Karpas-422 (cell line): ENCODE measurements around the gene DHCR7. TPM values are rescaled to one million over a fixed set of nuclear protein-coding genes. Genes with fewer than 3 reads are reported as not detected.
A peak's percentile ranks its signal among the peaks of the same experiment; 100 is the strongest.

Experiments used
- DNase-seq: peaks from one replicate; pipeline ENCODE4 v3.0.0-alpha.2; 2015
- H2AFZ ChIP-seq: fragments of 200-600 bp; sonication (generic); 2 replicates; pipeline ENCODE4 v1.6.1; 2014; ENCODE audit warnings: antibody characterized with exemption, low read length, mixed read lengths
- H3K27ac ChIP-seq: fragments of 200-600 bp; sonication (generic); 2 replicates; pipeline ENCODE4 v1.5.1; 2014; ENCODE audit warnings: mild to moderate bottlenecking, low read length, moderate library complexity
- H3K27me3 ChIP-seq: fragments of 200-600 bp; sonication (generic); 2 replicates; pipeline ENCODE4 v1.6.1; 2014; ENCODE audit warnings: low read length, mixed read lengths
- H3K36me3 ChIP-seq: fragments of 200-600 bp; sonication (generic); 2 replicates; pipeline ENCODE4 v1.6.1; 2014; ENCODE audit warnings: low read length, mixed read lengths; ENCODE audit not compliant: insufficient read depth
- H3K4me1 ChIP-seq: fragments of 200-600 bp; sonication (generic); 2 replicates; pipeline ENCODE4 v1.6.1; 2014; ENCODE audit warnings: mild to moderate bottlenecking, low read length, mixed read lengths
- H3K4me2 ChIP-seq: fragments of 200-600 bp; sonication (generic); 2 replicates; pipeline ENCODE4 v1.6.1; 2014; ENCODE audit warnings: low read length, low read depth, mild to moderate bottlenecking; ENCODE audit not compliant: poor library complexity, severe bottlenecking
- H3K4me3 ChIP-seq: fragments of 200-600 bp; sonication (generic); 2 replicates; pipeline ENCODE4 v1.5.1; 2014; ENCODE audit warnings: mild to moderate bottlenecking, antibody characterized with exemption, low read length, mixed read lengths
- H3K79me2 ChIP-seq: fragments of 200-600 bp; sonication (generic); 2 replicates; pipeline ENCODE4 v1.6.1; 2014; ENCODE audit warnings: mild to moderate bottlenecking, low read length, mixed read lengths
- H3K9ac ChIP-seq: fragments of 200-600 bp; sonication (generic); 2 replicates; pipeline ENCODE4 v1.6.0; 2014; ENCODE audit warnings: low read length
- H3K9me2 ChIP-seq: fragments of 200-600 bp; sonication (generic), shearing (Covaris generic); replicated peaks from 2 replicates; pipeline ENCODE4 v1.6.0; 2014; ENCODE audit warnings: mild to moderate bottlenecking, low read length, moderate library complexity; ENCODE audit not compliant: insufficient read depth
- H3K9me3 ChIP-seq: fragments of 300-700, 200-600 bp; sonication (generic); 2 replicates; pipeline ENCODE4 v1.6.1; 2014; ENCODE audit warnings: low read length, mixed read lengths
- H4K20me1 ChIP-seq: fragments of 200-600 bp; sonication (generic); 2 replicates; pipeline ENCODE4 v1.6.1; 2014; ENCODE audit warnings: mild to moderate bottlenecking, antibody characterized with exemption, low read length, low read depth; ENCODE audit not compliant: insufficient read depth
- small RNA-seq: library from RNA; depleted of rRNA; stranded (forward); fragments of <200 nt; gene quantifications from one replicate; pipeline ENCODE3, GENCODE V24; 2014
- total RNA-seq: library from RNA; depleted of rRNA; stranded (reverse); fragments of >200 nt; shearing (Covaris generic); gene quantifications from 2 replicates; pipeline ENCODE4 v1.2.3, GENCODE V29; 2014; ENCODE audit warnings: low replicate concordance; rRNA removed

Gene DHCR7
- total RNA-seq, 1 experiment from 2014 or later = 65.3 TPM

DNA sequence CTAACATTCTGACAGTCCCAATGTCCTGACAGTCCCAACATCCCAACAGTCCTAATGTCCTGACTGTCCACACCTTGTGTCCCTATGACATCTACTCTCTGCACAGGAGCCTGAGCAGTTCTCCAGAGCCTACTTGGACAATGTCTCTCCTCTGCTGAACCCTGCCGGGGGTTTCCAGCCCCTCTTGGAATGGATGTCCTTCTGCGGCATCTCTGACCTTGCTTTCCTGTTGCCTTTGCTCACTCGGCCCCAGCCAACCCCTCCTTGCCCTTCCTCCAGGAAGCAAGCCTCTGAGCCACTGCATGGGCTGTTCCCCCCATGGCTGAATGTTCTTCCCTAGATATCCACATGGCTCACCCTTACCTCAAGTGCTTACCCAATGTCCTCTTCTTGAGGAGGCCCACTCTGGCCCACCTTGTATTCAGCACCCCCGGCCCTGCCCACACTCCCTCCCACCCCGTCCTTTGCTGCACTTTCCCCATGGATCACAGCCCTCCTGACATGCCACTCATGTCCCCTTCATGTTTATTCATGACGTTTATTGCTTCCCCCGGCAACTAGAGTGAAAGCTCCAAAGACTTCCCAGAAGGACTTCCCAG is 59.5 kb downstream of the DHCR7 start:
- H3K4me3 ChIP-seq = no peak overlapping the region
- H3K4me2 ChIP-seq = no peak overlapping the region
- no peak overlapping the region for H3K27ac ChIP-seq
- H2AFZ ChIP-seq = no peak overlapping the region
- no peaks in the 10 kb centered on the region for H3K9me3 ChIP-seq
- H3K9ac ChIP-seq = no peak overlapping the region
- H3K4me1 ChIP-seq = peaks cover 5% of the 10 kb centered on the region
- no peaks in the 10 kb centered on the region for H3K79me2 ChIP-seq
- H3K9me2 ChIP-seq = no peaks in the 10 kb centered on the region
- no peaks in the 10 kb centered on the region for H3K27me3 ChIP-seq
- peak; percentile 50 for DNase-seq
- no peaks in the 10 kb centered on the region for H4K20me1 ChIP-seq
- no peaks in the 10 kb centered on the region for H3K36me3 ChIP-seq

DNA sequence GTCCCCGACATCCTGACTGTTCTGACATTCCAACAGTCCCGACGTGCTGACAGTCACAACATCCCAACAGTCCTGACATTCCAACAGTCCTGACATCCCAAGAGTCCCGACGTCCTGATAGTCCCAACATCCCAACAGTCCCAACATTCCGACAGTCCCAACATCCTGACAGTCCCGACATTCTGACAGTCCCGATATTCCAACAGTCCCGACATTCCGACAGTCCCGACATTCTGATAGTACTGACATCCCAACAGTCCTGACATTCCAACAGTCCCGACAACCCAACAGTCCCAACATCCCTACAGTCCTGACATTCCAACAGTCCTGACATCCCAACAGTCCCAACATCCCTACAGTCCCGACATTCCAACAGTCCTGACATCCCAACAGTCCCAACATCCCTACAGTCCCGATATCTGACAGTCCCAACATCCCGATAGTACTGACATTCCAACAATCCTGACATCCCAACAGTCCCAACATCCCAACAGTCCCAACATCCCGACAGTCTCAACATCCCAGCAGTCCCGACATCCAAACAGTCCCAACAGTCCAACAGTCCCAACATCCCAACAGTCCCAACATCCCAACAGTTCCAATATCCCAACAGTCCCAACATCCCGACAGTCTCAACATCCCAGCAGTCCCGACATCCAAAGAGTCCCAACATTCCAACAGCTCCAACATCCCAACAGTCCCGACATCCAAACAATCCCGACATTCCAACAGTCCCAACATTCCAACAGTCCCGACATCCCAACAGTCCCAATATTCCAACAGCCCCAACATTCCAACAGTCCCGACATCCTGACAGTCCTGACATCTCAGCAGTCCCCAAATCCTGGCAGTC is 60.2 kb downstream of the DHCR7 start:
- Histone ChIP-seq H3K4me3 (no peak overlapping the region), H2AFZ (no peak overlapping the region), H3K4me1 (peaks cover 12% of the 10 kb centered on the region), H3K4me2 (no peak overlapping the region), H3K27ac (no peak overlapping the region), H3K79me2 (no peaks in the 10 kb centered on the region), H3K27me3 (no peaks in the 10 kb centered on the region), H3K9me2 (no peaks in the 10 kb centered on the region), H3K9ac (no peak overlapping the region), H4K20me1 (no peaks in the 10 kb centered on the region), H3K36me3 (no peaks in the 10 kb centered on the region), H3K9me3 (no peaks in the 10 kb centered on the region)
- DNase-seq = no peak

DNA sequence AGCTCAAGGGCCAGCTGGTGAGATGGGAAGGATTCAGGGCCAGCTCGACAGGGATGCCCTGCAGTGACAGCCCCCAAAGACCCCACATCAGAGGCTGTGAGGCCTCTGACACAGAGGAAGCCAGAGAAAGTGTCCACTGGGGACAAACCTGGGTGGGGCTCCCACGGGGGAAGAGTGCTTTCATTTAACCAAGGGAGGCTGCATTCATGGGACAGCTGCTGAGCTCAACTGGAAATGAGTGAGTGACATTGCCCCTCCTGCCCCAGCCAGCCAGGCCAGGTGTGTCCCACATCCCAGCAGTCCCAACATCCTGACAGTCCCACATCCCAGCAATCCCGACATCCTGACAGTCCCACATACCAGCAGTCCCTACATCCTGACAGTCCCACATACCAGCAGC is 61.0 kb downstream of the DHCR7 start:
- Histone ChIP-seq H3K4me1 (peaks cover 12% of the 10 kb centered on the region), H2AFZ (no peak overlapping the region), H3K27ac (no peak overlapping the region), H3K9me2 (no peaks in the 10 kb centered on the region), H3K4me3 (no peak overlapping the region), H4K20me1 (no peaks in the 10 kb centered on the region), H3K4me2 (no peak overlapping the region), H3K9ac (no peak overlapping the region), H3K79me2 (no peaks in the 10 kb centered on the region), H3K36me3 (no peaks in the 10 kb centered on the region), H3K9me3 (no peaks in the 10 kb centered on the region), H3K27me3 (no peaks in the 10 kb centered on the region)
- DNase-seq = no peak

DNA sequence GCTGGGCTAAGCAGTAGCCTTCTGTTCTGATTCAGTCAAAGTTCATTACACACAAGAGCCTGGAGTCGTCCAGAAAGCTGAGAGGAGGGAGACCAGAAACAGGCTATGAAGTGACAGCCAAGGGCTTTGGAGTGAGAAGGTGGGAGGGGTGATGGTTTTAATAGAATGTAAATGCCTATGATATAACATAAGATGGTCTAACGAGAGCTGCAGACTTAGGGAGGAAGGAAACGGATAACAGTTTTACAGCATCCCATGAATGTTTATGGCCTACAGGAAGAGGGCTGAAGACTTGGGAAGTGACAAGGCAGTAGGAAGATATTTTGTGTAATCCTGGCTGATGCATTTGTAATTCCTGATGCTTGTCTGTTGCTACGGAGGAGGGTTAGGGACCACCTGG is 62.0 kb downstream of the DHCR7 start:
- Histone ChIP-seq H3K4me1 (peaks cover 12% of the 10 kb centered on the region), H4K20me1 (no peaks in the 10 kb centered on the region)
- no peak for DNase-seq

DNA sequence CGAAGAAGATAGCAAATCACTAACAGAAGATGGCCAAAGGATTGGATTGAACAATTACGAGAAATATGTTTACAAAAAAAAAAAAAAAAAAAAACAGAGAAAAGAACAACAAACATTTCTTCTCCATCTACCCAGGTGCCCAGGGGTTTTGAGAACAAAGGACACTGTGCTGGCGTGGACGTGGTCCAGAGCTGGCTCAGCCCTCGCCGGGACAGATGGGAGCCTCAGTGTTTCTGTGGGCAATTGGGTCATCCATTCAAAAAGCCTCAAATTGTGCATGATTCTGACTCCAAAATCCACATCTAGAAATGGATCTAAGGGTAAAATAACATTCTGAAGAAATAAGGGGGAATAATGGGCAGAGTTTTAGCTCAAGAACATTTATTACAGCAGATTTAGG is 63.1 kb downstream of the DHCR7 start:
- DNase-seq = no peak
- no peaks in the 10 kb centered on the region for H3K9me3 ChIP-seq
- H3K4me2 ChIP-seq = no peak overlapping the region
- no peaks in the 10 kb centered on the region for H4K20me1 ChIP-seq
- H3K4me1 ChIP-seq = peaks cover 12% of the 10 kb centered on the region
- no peak overlapping the region for H2AFZ ChIP-seq
- H3K9me2 ChIP-seq = no peaks in the 10 kb centered on the region
- no peaks in the 10 kb centered on the region for H3K36me3 ChIP-seq
- H3K27ac ChIP-seq = no peak overlapping the region
- no peaks in the 10 kb centered on the region for H3K79me2 ChIP-seq
- H3K4me3 ChIP-seq = no peak overlapping the region
- no peaks in the 10 kb centered on the region; the same call in 1 of the 2 replicates for H3K27me3 ChIP-seq
- no peak overlapping the region for H3K9ac ChIP-seq

More for the DNA sequence above, 62.0 kb downstream of the DHCR7 start:
- Histone ChIP-seq H3K79me2 (no peaks in the 10 kb centered on the region), H3K9ac (no peak overlapping the region), H3K9me2 (no peaks in the 10 kb centered on the region), H3K4me3 (no peak overlapping the region), H3K9me3 (no peaks in the 10 kb centered on the region), H3K27me3 (no peaks in the 10 kb centered on the region; the same call in 1 of the 2 replicates), H3K27ac (no peak overlapping the region), H3K36me3 (no peaks in the 10 kb centered on the region), H3K4me2 (no peak overlapping the region), H2AFZ (no peak overlapping the region)

- peaks cover 12% of the 10 kb centered on the region for H3K4me1 ChIP-seq
- no peak overlapping the region for H3K4me3 ChIP-seq
- no peak for DNase-seq
- no peaks in the 10 kb centered on the region for H4K20me1 ChIP-seq
- H3K9ac ChIP-seq = no peak overlapping the region
- H3K27me3 ChIP-seq = no peaks in the 10 kb centered on the region; the same call in 1 of the 2 replicates
- no peak overlapping the region for H3K27ac ChIP-seq
- no peak overlapping the region for H2AFZ ChIP-seq
- H3K36me3 ChIP-seq = no peaks in the 10 kb centered on the region
- no peaks in the 10 kb centered on the region for H3K79me2 ChIP-seq
- no peaks in the 10 kb centered on the region for H3K9me3 ChIP-seq
- H3K4me2 ChIP-seq = no peak overlapping the region
- H3K9me2 ChIP-seq = no peaks in the 10 kb centered on the region
Measured at GRCh38 chr11:71384561-71384960, 63.6 kb downstream of the DHCR7 start.

Small RNAs within 50 kb of the gene (small RNA-seq; reads per million reads assigned to genes)
- gene MIR6754 = not detected

Other genes with a start within 250 kb of the DHCR7 start
- gene SHANK2, start 195.8 kb downstream of the DHCR7 start, total RNA-seq = not detected in 2 replicates
- 86.0 and 129 TPM in 2 replicates for gene NADSYN1, start 4.8 kb upstream of the DHCR7 start, total RNA-seq
- 1.5 TPM in 1 of 2 replicates, not detected in the other for gene KRTAP5-7, start 78.9 kb upstream of the DHCR7 start, total RNA-seq
- gene KRTAP5-8, start 89.6 kb upstream of the DHCR7 start, total RNA-seq = not detected in 2 replicates
- gene KRTAP5-9, start 100.0 kb upstream of the DHCR7 start, total RNA-seq = not detected in 2 replicates
- not detected in 2 replicates for gene KRTAP5-10, start 117.2 kb upstream of the DHCR7 start, total RNA-seq
- gene KRTAP5-11, start 134.5 kb upstream of the DHCR7 start, total RNA-seq = not detected in 2 replicates